Measurements from ENCODE around the gene ANXA6. TPM values are rescaled to one million over a fixed set of nuclear protein-coding genes. Genes with fewer than 3 reads are reported as not detected.

ANXA6 gene
- total RNA-seq, 6 experiments from 2014 or later = 507 to 578 (median 546) TPM

DNA sequence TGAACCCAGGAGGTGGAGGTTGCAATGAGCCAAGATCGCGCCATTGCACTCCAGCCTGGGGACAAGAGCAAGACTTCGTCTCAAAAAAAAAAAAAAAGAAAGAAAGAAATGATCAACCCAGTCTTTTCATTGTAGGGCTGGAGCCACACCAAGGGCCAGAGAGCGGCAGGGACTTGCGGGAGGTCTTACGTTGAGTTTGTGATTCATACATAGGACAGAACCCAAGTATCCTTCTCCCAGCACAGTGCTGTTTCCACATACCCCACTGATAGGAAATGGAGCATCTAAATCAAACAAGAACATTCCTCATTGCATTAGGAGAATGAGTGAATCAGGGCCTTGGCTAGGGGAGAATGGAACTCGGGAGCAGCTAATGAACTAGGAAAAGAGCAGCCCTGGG lies 73.2 kb downstream of the ANXA6 start:
- H3K27me3 Mint-ChIP-seq (ENCODE audit: insufficient read depth) = peaks cover 4% of the 10 kb centered on the region; the same call in 1 of the 2 replicates
- no peak for TF ChIP-seq CTCF (IDR thresholded peaks at IDR 0.05)
- H3K4me3 Mint-ChIP-seq = no peak overlapping the region; the same call in 1 of the 2 replicates
- no peaks in the 10 kb centered on the region for H3K36me3 Mint-ChIP-seq (ENCODE audit: low read depth)
- H3K9me3 Mint-ChIP-seq = no peaks in the 10 kb centered on the region
- DNase-seq = no peak
- H3K27ac Mint-ChIP-seq = no peak overlapping the region
- H3K4me1 Mint-ChIP-seq (ENCODE audit: low read depth) = peaks cover 36% of the 10 kb centered on the region

DNA sequence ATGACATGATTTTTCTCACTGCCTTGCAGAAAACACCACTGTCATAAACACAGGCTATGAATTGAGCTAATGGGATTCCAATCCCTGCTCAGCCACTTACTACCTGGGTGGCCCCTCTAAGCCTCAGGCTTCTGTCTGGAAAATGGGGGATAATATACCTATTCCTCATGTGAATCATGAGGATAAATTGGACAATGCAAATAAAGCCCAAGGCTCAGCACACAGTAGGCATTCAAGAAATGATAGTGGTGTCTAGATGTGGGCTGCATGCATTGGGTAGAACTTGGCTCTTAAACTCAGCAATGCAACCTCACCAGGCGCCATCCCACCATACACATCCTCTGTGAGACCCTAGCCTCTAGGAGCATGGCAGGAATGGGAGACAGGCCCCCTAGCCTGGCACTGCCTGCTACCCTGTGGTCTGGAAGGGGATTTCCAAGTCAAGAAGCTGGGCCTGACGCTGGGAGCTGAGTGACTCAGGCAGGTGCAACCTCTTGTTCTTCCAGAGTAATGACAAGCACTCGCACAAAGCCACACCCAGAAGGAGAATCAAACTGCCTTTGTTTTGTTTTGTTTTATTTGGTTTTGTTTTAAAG lies 74.4 kb downstream of the ANXA6 start:
- Mint-ChIP-seq H3K9me3 (no peaks in the 10 kb centered on the region), H3K4me3 (no peak overlapping the region), H3K27ac (no peak overlapping the region), H3K27me3 (ENCODE audit: insufficient read depth) (no peaks in the 10 kb centered on the region; the same call in 1 of the 2 replicates), H3K36me3 (ENCODE audit: low read depth) (peaks cover 5% of the 10 kb centered on the region), H3K4me1 (ENCODE audit: low read depth) (peaks cover 48% of the 10 kb centered on the region)
- no peak for TF ChIP-seq CTCF (IDR thresholded peaks at IDR 0.05)
- no peak for DNase-seq

DNA sequence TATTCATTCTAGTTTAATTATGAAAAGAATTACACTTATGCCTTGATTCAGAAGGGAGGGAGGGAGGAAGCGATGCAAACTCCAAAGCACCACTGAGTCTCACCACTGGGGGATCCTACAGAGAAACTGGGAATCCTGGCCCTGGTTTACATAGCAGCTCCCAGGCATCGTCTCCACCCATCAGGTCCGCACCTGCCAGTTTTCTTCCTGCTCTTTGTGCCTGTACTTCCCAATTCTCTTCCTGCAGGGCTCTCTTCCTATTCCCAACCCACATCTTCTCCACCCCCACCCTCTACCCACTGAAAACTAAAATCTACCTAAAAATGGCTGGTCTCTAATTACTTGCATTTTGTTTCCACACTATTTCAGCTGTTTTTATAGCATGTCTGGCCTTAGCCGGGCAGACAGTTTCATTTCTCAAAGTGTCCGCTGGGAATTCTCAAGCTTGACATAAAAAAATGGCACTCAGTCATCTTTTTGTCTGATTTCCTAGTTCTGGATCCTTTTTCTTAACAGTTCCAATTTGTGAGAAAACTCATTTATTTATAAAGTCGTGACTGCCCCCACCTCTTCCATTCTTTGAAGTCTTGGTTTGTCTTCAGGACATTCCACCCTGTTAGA lies 75.2 kb downstream of the ANXA6 start:
- H3K27ac Mint-ChIP-seq = no peak overlapping the region; the same call in 1 of the 2 replicates
- H3K27me3 Mint-ChIP-seq (ENCODE audit: insufficient read depth) = no peaks in the 10 kb centered on the region; the same call in 1 of the 2 replicates
- H3K4me3 Mint-ChIP-seq = peak overlapping the region; percentile 31; the same call in 1 of the 2 replicates
- H3K4me1 Mint-ChIP-seq (ENCODE audit: low read depth) = peaks cover 56% of the 10 kb centered on the region
- peaks cover 10% of the 10 kb centered on the region for H3K36me3 Mint-ChIP-seq (ENCODE audit: low read depth)
- no peaks in the 10 kb centered on the region for H3K9me3 Mint-ChIP-seq
- DNase-seq = no peak
- peak; percentile 55 for TF ChIP-seq CTCF (IDR thresholded peaks at IDR 0.05)

- Mint-ChIP-seq H3K36me3 (ENCODE audit: low read depth) (peaks cover 17% of the 10 kb centered on the region), H3K27ac (peak overlapping the region; percentile 81), H3K4me3 (peak overlapping the region; percentile 89), H3K9me3 (no peaks in the 10 kb centered on the region), H3K27me3 (ENCODE audit: insufficient read depth) (no peaks in the 10 kb centered on the region; the same call in 1 of the 2 replicates), H3K4me1 (ENCODE audit: low read depth) (peaks cover 63% of the 10 kb centered on the region)
- DNase-seq = peak; percentile 19
- no peak for TF ChIP-seq CTCF (IDR thresholded peaks at IDR 0.05)
These were observed 75.9 kb downstream of the ANXA6 start for GRCh38 chr5:151081431-151082281.

DNA sequence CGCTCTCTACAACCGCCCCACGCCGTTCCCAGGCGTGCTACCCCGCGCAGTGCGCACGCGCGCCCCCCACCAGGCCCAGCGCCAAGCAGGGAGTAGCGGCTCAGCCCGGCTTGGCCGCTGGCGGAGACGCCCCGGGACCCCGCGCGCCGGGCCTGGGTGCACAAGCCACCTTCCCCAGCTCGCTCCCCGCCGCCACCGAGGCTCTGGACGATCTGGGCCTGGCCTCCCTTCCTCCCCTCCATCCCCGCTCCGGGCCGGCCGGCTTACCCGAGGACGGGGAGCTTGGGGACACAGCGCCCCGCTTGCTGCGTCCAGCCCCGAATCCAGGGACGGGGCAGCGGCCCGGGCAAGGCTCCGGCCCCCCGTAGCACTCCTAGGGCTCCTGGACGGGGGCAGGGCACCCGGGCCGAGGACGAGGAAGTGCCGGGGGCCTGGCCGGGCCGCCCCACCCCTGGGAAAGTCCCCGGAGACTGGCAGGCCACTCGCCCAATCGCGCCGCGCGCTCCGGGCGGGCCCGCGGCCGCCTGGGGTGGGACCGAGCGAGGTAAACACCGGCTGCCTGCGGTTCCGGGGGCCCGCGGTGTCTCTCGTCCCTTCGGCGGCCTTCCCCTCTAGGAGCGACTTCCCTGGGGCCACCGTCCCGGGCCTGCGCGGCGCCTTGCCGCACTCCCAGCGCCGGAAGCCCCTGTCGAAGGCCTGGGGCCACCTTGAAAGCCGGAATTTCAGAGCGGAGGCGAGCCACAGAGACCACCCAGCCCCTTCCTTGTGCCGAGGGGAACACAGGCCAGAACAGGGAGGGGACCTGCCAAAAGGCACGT lies 76.8 kb downstream of the ANXA6 start, which contains the start of gene TNIP1:
TNIP1 (minus strand) TSS at position 422 of the 818 bp plus-strand sequence. CDS start 15,939 bp downstream, outside the sequence.
- H3K9me3 Mint-ChIP-seq = no peaks in the 10 kb centered on the region
- peak within 1 kb of the TSS; percentile 81 for H3K27ac Mint-ChIP-seq
- peak; percentile 83 for DNase-seq
- peaks cover 25% of the 10 kb centered on the region for H3K36me3 Mint-ChIP-seq (ENCODE audit: low read depth)
- H3K27me3 Mint-ChIP-seq (ENCODE audit: insufficient read depth) = no peaks in the 10 kb centered on the region
- peaks cover 70% of the 10 kb centered on the region for H3K4me1 Mint-ChIP-seq (ENCODE audit: low read depth)
- peak within 1 kb of the TSS; percentile 89 for H3K4me3 Mint-ChIP-seq
- TF ChIP-seq CTCF (IDR thresholded peaks at IDR 0.05) = peak; percentile 5; the same call in 1 of the 2 replicates
